NCI-H2081 treated with DMSO at 0.1 percent for 48 hours (cell line): ENCODE measurements around the gene KCNG2.
"Not testable (repeated sequence)": the region's sequence is repeated elsewhere in the genome, so short reads cannot be mapped to it uniquely, and the experiment has no call there.

Experiments used
- DNase-seq: peaks from one replicate; lab custom pipeline; 2025; lab: John Stamatoyannopoulos, UW

The KCNG2 gene

GRCh38 chr18:79872527-79873444 is 75.0 kb downstream of the KCNG2 start:
- no peak for DNase-seq

GRCh38 chr18:79873449-79874110 is 75.8 kb downstream of the KCNG2 start:
- no peak for DNase-seq

- no peak for DNase-seq
These were observed 77.1 kb downstream of the KCNG2 start for GRCh38 chr18:79874553-79875530.

- DNase-seq, result no peak
These were observed 77.8 kb downstream of the KCNG2 start for GRCh38 chr18:79875531-79875919.

GRCh38 chr18:79875931-79876461 is 78.3 kb downstream of the KCNG2 start:
- DNase-seq, result no peak

- no peak for DNase-seq
These were observed 78.8 kb downstream of the KCNG2 start for GRCh38 chr18:79876497-79876896.

GRCh38 chr18:79877163-79878091 is 79.7 kb downstream of the KCNG2 start:
- no peak for DNase-seq

- DNase-seq, result not testable (repeated sequence)
These were observed 80.5 kb downstream of the KCNG2 start for GRCh38 chr18:79878246-79878645.

GRCh38 chr18:79878741-79879378 is 81.1 kb downstream of the KCNG2 start:
- no peak for DNase-seq

GRCh38 chr18:79879566-79879965 is 81.8 kb downstream of the KCNG2 start:
- no peak for DNase-seq

- DNase-seq, result no peak
These were observed 84.0 kb downstream of the KCNG2 start for GRCh38 chr18:79881695-79882094.

- DNase-seq, result no peak
These were observed 84.9 kb downstream of the KCNG2 start for GRCh38 chr18:79882522-79883241.

GRCh38 chr18:79883461-79884293 is 85.9 kb downstream of the KCNG2 start:
- no peak for DNase-seq

GRCh38 chr18:79884294-79884962 is 86.7 kb downstream of the KCNG2 start:
- no peak for DNase-seq

- no peak for DNase-seq
These were observed 87.4 kb downstream of the KCNG2 start for GRCh38 chr18:79884963-79885728.

- DNase-seq, result no peak
These were observed 89.7 kb downstream of the KCNG2 start for GRCh38 chr18:79887181-79888000.
